Tibial nerve (tissue), 4 donors: ENCODE results near the gene COL9A2. TPM values are rescaled to one million over a fixed set of nuclear protein-coding genes. Genes with fewer than 3 reads are reported as not detected.

Source experiments
- DNase-seq, 2 donors: peaks; one replicate each; pipeline ENCODE4 v3.0.0-alpha.2; 2019; ENCODE audit warnings: low spot score in 2 of 2
- H3K27ac ChIP-seq, 4 donors: fragments of 200-600 bp; sonication (generic) in 3 of 4; one replicate each; pipeline ENCODE4 v1.5.1; 2017 to 2019; ENCODE audit warnings: mild to moderate bottlenecking in 1 of 4
- H3K27me3 ChIP-seq, 2 donors: fragments of 200-600 bp; sonication (generic) in 1 of 2; one replicate each; pipeline versions ENCODE4 v1.5.1 to v1.6.0; 2017 to 2019
- H3K36me3 ChIP-seq, 3 donors: fragments of 200-600 bp; sonication (generic); one replicate each; pipeline ENCODE4 v1.5.1; 2018 to 2019
- H3K4me1 ChIP-seq, 4 donors: fragments of 200-600 bp; sonication (generic) in 3 of 4; one replicate each; pipeline ENCODE4 v1.5.1; 2017 to 2019
- H3K4me3 ChIP-seq, 4 donors: fragments of 200-600 bp; sonication (generic) in 3 of 4; one replicate each; pipeline ENCODE4 v1.5.1; 2017 to 2019; ENCODE audit warnings: mild to moderate bottlenecking in 1 of 4, moderate library complexity in 1 of 4
- H3K9me3 ChIP-seq, 4 donors: fragments of 200-600 bp; sonication (generic) in 3 of 4; one replicate each; pipeline ENCODE4 v1.5.1; 2017 to 2019
- CTCF ChIP-seq, 5 experiments: fragments of 200-600 bp in 3 of 5; fragments of 450-650 bp in 2 of 5; sonication (generic) in 3 of 5; IDR thresholded peaks; one replicate each; pipeline ENCODE4 v1.5.1; 2016 to 2019; ENCODE audit warnings: antibody characterized with exemption in 5 of 5, mild to moderate bottlenecking in 3 of 5, moderate library complexity in 2 of 5
- EP300 ChIP-seq, 2 donors: sonication (generic); formaldehyde crosslinking; IDR thresholded peaks; one replicate each; pipeline ENCODE4 v1.6.1; 2017; ENCODE audit warnings: antibody characterized with exemption in 2 of 2, mild to moderate bottlenecking in 1 of 2
- POLR2A ChIP-seq, 2 donors: fragments of 450-650 bp; IDR thresholded peaks; one replicate each; pipeline ENCODE4 v1.6.1; 2017; ENCODE audit warnings: antibody characterized with exemption in 2 of 2, mild to moderate bottlenecking in 2 of 2, moderate library complexity in 2 of 2
- WGBS, 2 donors: methylation state at CpG; one replicate each; pipeline ENCODE4 v1.1.5; 2018; 5-methylcytosine and 5-hydroxymethylcytosine counted together
- total RNA-seq, 4 donors: library from RNA; depleted of rRNA; stranded (reverse); fragments of >200 nt; gene quantifications; one replicate each; pipeline ENCODE4 v1.1.0, GENCODE V29; 2016

Gene COL9A2
- total RNA-seq, 4 donors from 2014 or later: 3.3 to 8.8 (median 7.0) TPM

- H3K36me3 ChIP-seq: peaks cover 6 to 87% (median 6%) of the 10 kb centered on the region in 3 donors
- TF ChIP-seq EP300 (IDR thresholded peaks at IDR 0.05) (no peak), CTCF (IDR thresholded peaks at IDR 0.05) (no peak), POLR2A (IDR thresholded peaks at IDR 0.05) (no peak)
- H3K9me3 ChIP-seq: no peaks in the 10 kb centered on the region
- H3K4me1 ChIP-seq: no peaks in the 10 kb centered on the region
- DNase-seq: no peak
- no peak overlapping the region for H3K4me3 ChIP-seq
- 73 to 79% methylated on average over 4 of the region's 4 CpGs for WGBS, 2 donors
- H3K27me3 ChIP-seq: no peaks in the 10 kb centered on the region
- no peak overlapping the region for H3K27ac ChIP-seq
Measured at GRCh38 chr1:40273547-40274166, 43.4 kb downstream of the COL9A2 start.

- Histone ChIP-seq H3K27me3 (no peaks in the 10 kb centered on the region), H3K4me3 (no peak overlapping the region), H3K36me3 (peaks cover 6 to 95% (median 6%) of the 10 kb centered on the region in 3 donors), H3K4me1 (peaks cover 0 to 8% (median 0%) of the 10 kb centered on the region in 4 donors), H3K27ac (no peak overlapping the region), H3K9me3 (no peaks in the 10 kb centered on the region)
- no peak for TF ChIP-seq POLR2A (IDR thresholded peaks at IDR 0.05)
- TF ChIP-seq CTCF (IDR thresholded peaks at IDR 0.05): no peak
- no peak for TF ChIP-seq EP300 (IDR thresholded peaks at IDR 0.05)
- no peak for DNase-seq
- 92 to 95% methylated on average over 3 of the region's 3 CpGs for WGBS, 2 donors
Measured at GRCh38 chr1:40272653-40273213, 44.4 kb downstream of the COL9A2 start.

DNA sequence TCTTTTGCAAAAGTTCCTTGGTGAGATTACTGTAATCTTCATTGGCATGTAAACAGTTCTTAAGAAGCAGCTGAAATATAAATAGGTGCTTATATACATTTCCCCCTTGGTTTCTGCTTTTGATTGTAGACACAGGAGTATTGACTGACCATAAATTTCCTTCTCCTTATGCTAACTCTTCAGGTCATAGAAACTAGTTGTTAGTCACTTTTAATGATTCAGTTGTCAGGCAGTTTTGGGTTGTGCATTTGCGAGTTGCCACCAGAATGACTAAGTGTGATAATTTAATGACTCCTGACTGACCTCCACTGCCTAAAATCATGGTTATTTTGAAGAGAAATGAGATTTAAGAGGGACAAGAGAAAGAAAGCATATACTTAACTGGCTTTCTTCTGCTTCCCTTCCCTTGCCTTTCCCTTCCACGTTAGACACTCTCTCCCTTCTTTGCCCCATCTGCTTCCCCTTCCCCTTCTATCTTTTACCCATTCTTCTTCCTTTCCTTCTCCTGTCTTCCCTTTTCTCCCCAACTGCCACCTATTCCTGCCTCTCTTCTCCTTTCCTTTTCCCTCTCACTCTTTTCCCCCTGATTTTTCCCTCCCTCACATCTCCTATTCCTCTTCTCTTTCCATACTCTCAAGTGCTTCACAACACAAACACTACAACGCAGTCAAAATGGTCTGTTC is 46.8 kb downstream of the COL9A2 start:
- TF ChIP-seq POLR2A (IDR thresholded peaks at IDR 0.05): no peak
- Histone ChIP-seq H3K4me1 (peaks cover 0 to 17% (median 0%) of the 10 kb centered on the region in 4 donors), H3K36me3 (peaks cover 4 to 89% (median 6%) of the 10 kb centered on the region in 3 donors), H3K27ac (no peak overlapping the region), H3K4me3 (no peak overlapping the region), H3K9me3 (no peaks in the 10 kb centered on the region), H3K27me3 (no peaks in the 10 kb centered on the region)
- WGBS, 2 donors: 88 to 89% methylated on average over 3 of the region's 3 CpGs
- no peak for DNase-seq

- no peak overlapping the region for H3K4me3 ChIP-seq
- TF ChIP-seq CTCF (IDR thresholded peaks at IDR 0.05) (no peak), POLR2A (IDR thresholded peaks at IDR 0.05) (no peak), EP300 (IDR thresholded peaks at IDR 0.05) (no peak)
- DNase-seq: no peak
- H3K4me1 ChIP-seq: peaks cover 0 to 27% (median 0%) of the 10 kb centered on the region in 4 donors
- H3K36me3 ChIP-seq: peaks cover 4 to 86% (median 6%) of the 10 kb centered on the region in 3 donors
- peak overlapping the region in 1 of 4 donors; percentile 68 for H3K27ac ChIP-seq
- no peaks in the 10 kb centered on the region for H3K27me3 ChIP-seq
- no peaks in the 10 kb centered on the region for H3K9me3 ChIP-seq
Measured at GRCh38 chr1:40268211-40268610, 48.9 kb downstream of the COL9A2 start.

GRCh38 chr1:40267767-40268187 is 49.3 kb downstream of the COL9A2 start:
- peaks cover 0 to 31% (median 0%) of the 10 kb centered on the region in 4 donors for H3K4me1 ChIP-seq

More at GRCh38 chr1:40267767-40268187, 49.3 kb downstream of the COL9A2 start:
- peak in 1 of 2 donors; percentile 10 for TF ChIP-seq EP300 (IDR thresholded peaks at IDR 0.05)
- TF ChIP-seq CTCF (IDR thresholded peaks at IDR 0.05): no peak
- 46 to 67% methylated on average over 2 of the region's 2 CpGs for WGBS, 2 donors
- Histone ChIP-seq H3K27me3 (no peaks in the 10 kb centered on the region), H3K36me3 (peaks cover 4 to 86% (median 8%) of the 10 kb centered on the region in 3 donors), H3K4me3 (no peak overlapping the region), H3K27ac (peak overlapping the region in 2 of 4 donors; percentile 15 to 68), H3K9me3 (no peaks in the 10 kb centered on the region)
- DNase-seq: no peak
